Thymus (tissue), 11 donors: ENCODE measurements around the gene ATP6V0E1. TPM values are rescaled to one million over a fixed set of nuclear protein-coding genes. Genes with fewer than 3 reads are reported as not detected.

Experiments used
- DNase-seq, 9 donors: peaks; one replicate each; pipeline ENCODE4 v3.0.0-alpha.2; 2013; ENCODE audit warnings: low spot score in 9 of 9, low read depth in 6 of 9, missing footprints in 1 of 9
- H3K27ac ChIP-seq, 2 donors: one replicate each; pipeline ENCODE4 v1.5.1; 2013; ENCODE audit warnings: control low read depth in 1 of 2, low read depth in 1 of 2, low read length in 1 of 2, mild to moderate bottlenecking in 1 of 2, moderate library complexity in 1 of 2
- H3K27me3 ChIP-seq, 2 donors: one replicate each; pipeline ENCODE4 v1.5.1; 2013; ENCODE audit warnings: low read length in 1 of 2; ENCODE audit not compliant: control insufficient read depth in 2 of 2, insufficient read depth in 1 of 2
- H3K36me3 ChIP-seq, 2 donors: one replicate each; pipeline ENCODE4 v1.5.1; 2013; ENCODE audit warnings: low read length in 1 of 2, mild to moderate bottlenecking in 1 of 2, moderate library complexity in 1 of 2; ENCODE audit not compliant: control insufficient read depth in 2 of 2, insufficient read depth in 2 of 2
- H3K4me1 ChIP-seq, 2 donors: one replicate each; pipeline ENCODE4 v1.5.1; 2013; ENCODE audit warnings: low read length in 2 of 2; ENCODE audit not compliant: control insufficient read depth in 2 of 2, insufficient read depth in 2 of 2
- H3K4me3 ChIP-seq, 2 donors: one replicate each; pipeline ENCODE4 v1.5.1; 2013; ENCODE audit warnings: low read length in 2 of 2, control low read depth in 1 of 2, mild to moderate bottlenecking in 1 of 2
- H3K9me3 ChIP-seq, 2 donors: one replicate each; pipeline ENCODE4 v1.5.1; 2013; ENCODE audit warnings: low read length in 1 of 2, mild to moderate bottlenecking in 1 of 2; ENCODE audit not compliant: control insufficient read depth in 2 of 2, insufficient read depth in 1 of 2
- WGBS: extraction: QIAGEN DNeasy Blood & Tissue Kit; methylation state at CpG from one replicate; pipeline ENCODE4 v1.1.7; 2013; 5-methylcytosine and 5-hydroxymethylcytosine counted together
- polyA plus RNA-seq: library from polyadenylated mRNA; stranded (reverse); fragments of 200-250 nt; gene quantifications from one replicate; pipeline ENCODE4 v1.2.3, GENCODE V29; 2013
- total RNA-seq: library from RNA; stranded (reverse); fragments of 120-200 nt; gene quantifications from one replicate; pipeline ENCODE4 v1.2.4, GENCODE V29; 2013
- donor health status: healthy.

ATP6V0E1 gene
- total and polyA plus RNA-seq, 2 donors, result 140 to 420 TPM

DNA sequence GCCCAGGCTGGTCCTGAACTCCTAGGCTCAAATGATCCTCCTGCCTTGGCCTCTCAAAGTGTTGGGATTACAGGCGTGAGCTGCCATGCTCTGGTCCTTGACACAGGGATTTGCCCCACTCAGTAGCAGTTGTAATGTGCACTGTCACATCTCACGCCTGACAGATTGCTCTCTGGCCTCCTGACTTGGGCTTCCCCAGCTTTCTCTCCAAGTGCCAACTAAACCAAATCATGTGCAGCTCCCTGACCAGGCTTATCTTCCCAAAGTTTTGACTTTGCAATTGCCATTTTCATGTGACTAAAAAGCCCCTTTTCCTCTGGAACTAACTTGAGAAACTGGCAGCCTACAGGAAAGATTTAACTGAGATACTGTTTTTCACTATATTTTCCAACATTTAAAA lies 13.7 kb upstream of the ATP6V0E1 start:
- peaks cover 20 to 29% of the 10 kb centered on the region in 2 donors for H3K36me3 ChIP-seq
- H3K4me3 ChIP-seq, result no peak overlapping the region
- no peak overlapping the region for H3K27ac ChIP-seq
- no peaks in the 10 kb centered on the region for H3K27me3 ChIP-seq
- 99% methylated on average over 2 of the region's 2 CpGs for WGBS
- no peaks in the 10 kb centered on the region for H3K9me3 ChIP-seq
- no peaks in the 10 kb centered on the region for H3K4me1 ChIP-seq
- DNase-seq, result no peak

GRCh38 chr5:172971482-172971881 lies 12.1 kb upstream of the ATP6V0E1 start:
- no peaks in the 10 kb centered on the region for H3K9me3 ChIP-seq
- H3K27me3 ChIP-seq, result no peaks in the 10 kb centered on the region
- H3K4me1 ChIP-seq, result no peaks in the 10 kb centered on the region
- H3K36me3 ChIP-seq, result peaks cover 16 to 20% of the 10 kb centered on the region in 2 donors
- no peak for DNase-seq
- H3K4me3 ChIP-seq, result no peak overlapping the region
- no peak overlapping the region for H3K27ac ChIP-seq
- WGBS, result 98% methylated on average over 3 of the region's 3 CpGs

DNA sequence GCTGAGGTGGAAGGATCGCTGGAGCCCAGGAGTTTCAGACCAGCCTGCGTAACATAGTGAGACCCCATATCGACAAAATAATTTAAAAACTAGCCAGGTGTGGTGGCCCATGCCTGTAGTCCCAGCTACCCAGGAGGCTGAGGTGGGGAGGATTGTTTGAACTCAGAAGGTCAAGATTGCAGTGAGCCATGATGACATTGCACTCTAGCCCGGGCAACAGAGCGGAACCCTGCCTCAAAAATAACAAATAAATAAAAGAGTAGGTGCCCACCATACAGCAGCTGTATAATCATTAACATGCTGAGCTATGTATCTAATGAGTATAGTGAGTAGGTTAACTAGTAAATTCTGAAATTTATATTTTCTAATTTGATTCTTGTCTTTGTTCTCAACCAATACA lies 11.0 kb upstream of the ATP6V0E1 start:
- Histone ChIP-seq H3K4me1 (no peaks in the 10 kb centered on the region), H3K27ac (no peak overlapping the region), H3K4me3 (no peak overlapping the region), H3K9me3 (no peaks in the 10 kb centered on the region), H3K27me3 (no peaks in the 10 kb centered on the region), H3K36me3 (peaks cover 16 to 20% of the 10 kb centered on the region in 2 donors)
- no peak for DNase-seq
- WGBS, result 97% methylated on average over 5 of the region's 5 CpGs

- Histone ChIP-seq H3K27ac (no peak overlapping the region), H3K4me1 (no peaks in the 10 kb centered on the region), H3K9me3 (no peaks in the 10 kb centered on the region), H3K27me3 (no peaks in the 10 kb centered on the region), H3K4me3 (no peak overlapping the region), H3K36me3 (peaks cover 14 to 17% of the 10 kb centered on the region in 2 donors)
- WGBS, result 84% methylated on average over 3 of the region's 3 CpGs
- DNase-seq, result no peak
Measured at GRCh38 chr5:172973127-172973916, 10.2 kb upstream of the ATP6V0E1 start.

GRCh38 chr5:172973931-172974330 lies 9.6 kb upstream of the ATP6V0E1 start:
- no peak overlapping the region for H3K27ac ChIP-seq
- H3K4me1 ChIP-seq, result no peaks in the 10 kb centered on the region
- WGBS, result 93% methylated on average over 8 of the region's 8 CpGs
- no peak overlapping the region for H3K4me3 ChIP-seq
- no peaks in the 10 kb centered on the region for H3K9me3 ChIP-seq
- H3K27me3 ChIP-seq, result no peaks in the 10 kb centered on the region
- peaks cover 11 to 14% of the 10 kb centered on the region in 2 donors for H3K36me3 ChIP-seq
- DNase-seq, result no peak

DNA sequence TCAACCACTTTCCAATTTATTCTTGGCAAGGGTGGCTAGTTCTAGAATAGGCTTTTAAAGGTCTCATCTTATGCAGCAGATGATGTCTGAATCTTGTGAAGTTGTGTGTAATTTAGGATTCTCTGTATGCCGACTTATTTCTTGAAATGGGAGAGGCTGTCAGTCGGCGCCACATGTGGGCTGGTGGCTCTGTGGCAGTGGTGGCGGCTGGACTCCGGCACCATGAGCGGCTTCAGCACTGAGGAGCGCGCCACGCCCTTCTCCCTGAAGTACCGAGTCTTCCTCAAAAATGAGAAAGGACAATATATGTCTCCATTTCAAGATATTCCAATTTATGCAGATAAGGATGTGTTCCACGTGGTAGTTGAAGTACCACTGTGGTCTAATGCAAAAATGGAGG lies 8.3 kb upstream of the ATP6V0E1 start:
- WGBS, result 96% methylated on average over 11 of the region's 11 CpGs
- H3K4me1 ChIP-seq, result no peaks in the 10 kb centered on the region
- no peak overlapping the region for H3K27ac ChIP-seq
- DNase-seq, result no peak
- H3K27me3 ChIP-seq, result no peaks in the 10 kb centered on the region
- H3K36me3 ChIP-seq, result peaks cover under 1 to 3% of the 10 kb centered on the region in 2 donors
- H3K9me3 ChIP-seq, result no peaks in the 10 kb centered on the region
- H3K4me3 ChIP-seq, result no peak overlapping the region

GRCh38 chr5:172979778-172980177 lies 3.8 kb upstream of the ATP6V0E1 start:
- H3K27me3 ChIP-seq, result no peaks in the 10 kb centered on the region
- H3K4me3 ChIP-seq, result no peak overlapping the region
- DNase-seq, result no peak
- no peaks in the 10 kb centered on the region for H3K9me3 ChIP-seq
- H3K27ac ChIP-seq, result no peak overlapping the region
- H3K4me1 ChIP-seq, result peaks cover 3% of the 10 kb centered on the region in 2 donors
- WGBS, result 98% methylated on average over 4 of the region's 4 CpGs
- no peaks in the 10 kb centered on the region for H3K36me3 ChIP-seq

DNA sequence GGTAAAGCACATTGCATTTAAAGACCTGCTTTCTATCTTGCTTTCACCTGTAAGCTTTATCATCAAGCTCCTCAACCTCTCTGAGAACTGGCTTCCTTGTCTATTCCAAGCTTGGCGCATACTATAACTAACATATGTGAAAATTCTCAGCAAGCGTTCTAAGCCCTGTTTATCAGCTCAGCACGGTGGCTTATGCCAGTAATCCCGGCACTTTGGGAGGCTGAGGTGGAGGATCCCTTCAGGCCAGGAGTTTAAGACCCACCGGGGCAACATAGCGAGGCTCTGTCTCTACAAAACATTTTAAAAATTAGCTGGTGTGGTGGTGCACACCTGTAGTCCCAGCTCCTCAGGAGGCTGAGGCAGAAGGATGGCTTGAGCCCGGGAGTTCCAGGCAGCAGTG lies 1.6 kb upstream of the ATP6V0E1 start:
- H3K27me3 ChIP-seq, result no peaks in the 10 kb centered on the region
- no peaks in the 10 kb centered on the region for H3K9me3 ChIP-seq
- DNase-seq, result no peak
- H3K4me1 ChIP-seq, result peaks cover 3 to 6% of the 10 kb centered on the region in 2 donors
- H3K36me3 ChIP-seq, result peaks cover 8 to 9% of the 10 kb centered on the region in 2 donors
- WGBS, result 98% methylated on average over 7 of the region's 7 CpGs
- H3K27ac ChIP-seq, result no peak overlapping the region
- H3K4me3 ChIP-seq, result no peak overlapping the region

- under 1% methylated on average over 15 of the region's 15 CpGs for WGBS
- H3K36me3 ChIP-seq, result peaks cover 13 to 27% of the 10 kb centered on the region in 2 donors
- peak overlapping the region; percentile 92 to 97 for H3K27ac ChIP-seq
- peaks cover 3 to 6% of the 10 kb centered on the region in 2 donors for H3K4me1 ChIP-seq
- peak overlapping the region; percentile 91 to 98 for H3K4me3 ChIP-seq
- peak; percentile 22 to 83 (median 56) for DNase-seq
- no peaks in the 10 kb centered on the region for H3K9me3 ChIP-seq
- H3K27me3 ChIP-seq, result no peaks in the 10 kb centered on the region
Measured at GRCh38 chr5:172984244-172984953, 828 bp downstream of the ATP6V0E1 start.
